Muscle layer of duodenum (tissue), 2 donors: ENCODE measurements around the gene MOB3B.
"Not testable (repeated sequence)": the region's sequence is repeated elsewhere in the genome, so short reads cannot be mapped to it uniquely, and the experiment has no call there.

Source experiments
- H3K27ac ChIP-seq: one replicate; pipeline ENCODE4 v1.7.0; 2013; ENCODE audit warnings: mild to moderate bottlenecking, low read length
- H3K27me3 ChIP-seq: one replicate; pipeline ENCODE4 v1.7.0; 2013; ENCODE audit warnings: low read depth, mild to moderate bottlenecking, control low read depth, low read length
- H3K36me3 ChIP-seq, 2 donors: one replicate each; pipeline ENCODE4 v1.7.0; 2013; ENCODE audit warnings: low read length in 2 of 2, control low read depth in 1 of 2, mild to moderate bottlenecking in 1 of 2; ENCODE audit not compliant: insufficient read depth in 2 of 2, control insufficient read depth in 1 of 2
- H3K4me1 ChIP-seq, 2 donors: one replicate each; pipeline ENCODE4 v1.7.0; 2013; ENCODE audit warnings: low read length in 2 of 2, mild to moderate bottlenecking in 2 of 2, control low read depth in 1 of 2, moderate library complexity in 1 of 2; ENCODE audit not compliant: insufficient read depth in 2 of 2, control insufficient read depth in 1 of 2
- H3K4me3 ChIP-seq, 2 donors: one replicate each; pipeline ENCODE4 v1.7.0; 2013; ENCODE audit warnings: low read length in 2 of 2, low read depth in 1 of 2, mild to moderate bottlenecking in 1 of 2
- H3K9me3 ChIP-seq, 2 donors: one replicate each; pipeline ENCODE4 v1.7.0; 2013; ENCODE audit warnings: low read length in 2 of 2, control low read depth in 1 of 2, mild to moderate bottlenecking in 1 of 2; ENCODE audit not compliant: control insufficient read depth in 1 of 2
- donor health status: healthy.

The MOB3B gene

DNA sequence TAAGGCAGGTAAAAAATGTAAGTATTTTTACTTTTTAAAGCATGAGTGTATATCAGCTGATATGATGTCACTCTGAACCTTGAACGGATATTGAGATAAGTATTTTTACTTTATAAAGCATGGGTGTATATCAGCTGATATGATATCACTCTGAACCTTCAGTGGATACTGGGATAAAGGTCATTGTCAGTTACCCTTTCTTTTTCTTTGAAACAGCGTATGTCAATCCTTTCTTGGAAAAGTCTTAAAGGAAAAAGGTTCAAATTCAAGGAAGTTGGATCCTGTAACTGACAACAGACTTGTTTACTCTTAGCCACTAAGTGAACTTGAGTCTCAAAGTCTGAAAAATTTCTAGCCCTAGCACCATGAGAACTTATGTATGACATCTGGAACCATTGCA, 67.2 kb downstream of the MOB3B start:
- Histone ChIP-seq H3K27me3 (no peaks in the 10 kb centered on the region), H3K4me1 (peaks cover 8 to 16% of the 10 kb centered on the region in 2 donors), H3K36me3 (no peaks in the 10 kb centered on the region), H3K9me3 (no peaks in the 10 kb centered on the region), H3K4me3 (no peak overlapping the region), H3K27ac (no peak overlapping the region)

DNA sequence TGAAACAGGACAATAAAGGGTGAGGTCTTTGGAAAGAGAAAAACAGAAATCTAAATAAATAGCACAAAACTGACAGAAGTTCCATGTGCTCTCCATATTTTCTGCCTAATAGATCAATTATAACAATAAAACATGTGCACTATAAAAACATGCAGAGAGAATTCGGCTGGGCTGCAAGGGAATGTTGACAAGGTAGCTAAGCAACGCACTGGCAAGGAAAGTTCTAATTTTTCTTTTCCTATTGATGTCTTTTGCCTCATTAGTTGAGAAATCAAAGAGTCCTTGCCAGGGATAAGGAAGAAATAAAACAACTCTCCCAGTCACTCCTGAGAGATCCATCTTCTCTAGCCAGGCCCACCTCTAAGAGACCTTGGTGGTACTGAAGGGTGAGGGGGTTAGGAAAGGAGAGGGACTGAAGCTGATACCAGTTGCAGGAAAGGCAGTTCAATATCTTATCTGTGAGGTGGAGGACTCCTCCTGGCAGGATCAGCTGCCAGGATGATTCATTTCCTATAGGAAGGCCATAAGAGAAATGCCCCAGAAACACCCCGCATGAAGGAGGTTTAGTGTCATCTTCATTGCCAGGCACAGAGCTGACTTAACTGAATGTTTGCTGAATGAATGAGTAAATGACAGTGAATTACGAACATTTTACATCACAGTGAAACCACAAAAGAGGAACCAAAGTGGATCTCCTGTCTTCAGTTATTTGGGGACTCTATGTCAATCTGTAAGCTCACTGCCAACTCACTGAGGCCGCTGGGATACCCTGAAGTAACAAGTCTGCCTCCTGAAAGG, 69.2 kb downstream of the MOB3B start:
- Histone ChIP-seq H3K27me3 (no peaks in the 10 kb centered on the region), H3K36me3 (peaks cover 0 to under 1% of the 10 kb centered on the region in 2 donors), H3K4me3 (no peak overlapping the region), H3K27ac (no peak overlapping the region), H3K4me1 (peaks cover 8 to 16% of the 10 kb centered on the region in 2 donors), H3K9me3 (no peaks in the 10 kb centered on the region)

DNA sequence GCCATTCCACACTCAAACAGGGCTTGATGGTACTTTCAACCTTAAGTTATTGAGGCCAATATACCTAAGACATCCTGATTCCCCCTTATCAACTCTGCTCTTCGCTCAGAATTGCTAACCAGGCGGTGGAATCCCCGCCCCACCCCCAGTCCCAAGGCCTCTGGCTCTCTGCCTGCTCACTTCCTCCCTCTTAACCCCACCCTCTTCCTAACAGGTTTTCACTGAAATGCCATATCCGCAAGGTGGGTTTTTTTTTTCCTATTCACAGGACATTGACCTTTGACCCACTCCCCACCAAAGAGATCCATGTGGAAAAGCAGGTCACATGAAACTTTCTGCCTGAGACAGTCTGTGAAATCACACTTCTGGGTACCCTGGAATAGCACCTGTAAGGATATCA, 72.2 kb downstream of the MOB3B start:
- H3K4me3 ChIP-seq = no peak overlapping the region
- no peaks in the 10 kb centered on the region for H3K27me3 ChIP-seq
- H3K36me3 ChIP-seq = peaks cover 5 to 9% of the 10 kb centered on the region in 2 donors
- H3K9me3 ChIP-seq = no peaks in the 10 kb centered on the region
- no peak overlapping the region for H3K27ac ChIP-seq
- peaks cover 8 to 16% of the 10 kb centered on the region in 2 donors for H3K4me1 ChIP-seq

DNA sequence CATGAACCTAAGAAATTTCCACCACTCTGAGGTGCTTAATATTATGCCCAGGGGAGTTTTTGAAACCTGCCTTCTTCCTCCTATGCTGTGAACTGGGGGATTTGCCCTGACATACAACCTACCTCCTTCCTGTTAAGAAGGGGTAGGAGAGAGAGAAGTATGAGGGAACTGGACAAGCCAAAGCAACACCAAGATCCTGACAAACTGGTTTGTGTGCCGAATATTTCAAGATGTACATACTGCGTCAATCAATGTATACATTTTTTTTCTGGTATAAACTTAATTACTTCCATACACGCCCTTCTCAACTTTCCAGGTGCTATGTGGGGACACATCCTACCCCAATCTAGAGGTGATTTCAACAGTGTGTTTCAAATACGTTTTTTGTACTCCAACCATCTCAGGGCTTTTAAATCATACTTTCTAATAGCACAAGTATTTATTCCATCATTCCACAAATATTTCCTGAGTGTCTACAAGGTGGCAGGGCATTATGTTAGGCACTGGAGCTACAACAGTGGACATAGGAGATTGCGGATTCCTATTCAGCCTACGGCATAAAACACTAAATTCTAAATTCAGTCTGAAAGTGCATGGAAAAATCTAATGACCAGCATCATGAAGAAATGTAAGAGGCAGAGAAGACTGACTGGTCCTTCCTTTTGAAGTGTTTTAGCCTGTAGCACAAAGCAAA, 75.6 kb downstream of the MOB3B start:
- no peaks in the 10 kb centered on the region for H3K9me3 ChIP-seq
- H3K4me1 ChIP-seq = peaks cover 0 to 8% of the 10 kb centered on the region in 2 donors
- H3K4me3 ChIP-seq = no peak overlapping the region
- no peak overlapping the region for H3K27ac ChIP-seq
- H3K36me3 ChIP-seq = peaks cover 5 to 9% of the 10 kb centered on the region in 2 donors
- H3K27me3 ChIP-seq = no peaks in the 10 kb centered on the region

DNA sequence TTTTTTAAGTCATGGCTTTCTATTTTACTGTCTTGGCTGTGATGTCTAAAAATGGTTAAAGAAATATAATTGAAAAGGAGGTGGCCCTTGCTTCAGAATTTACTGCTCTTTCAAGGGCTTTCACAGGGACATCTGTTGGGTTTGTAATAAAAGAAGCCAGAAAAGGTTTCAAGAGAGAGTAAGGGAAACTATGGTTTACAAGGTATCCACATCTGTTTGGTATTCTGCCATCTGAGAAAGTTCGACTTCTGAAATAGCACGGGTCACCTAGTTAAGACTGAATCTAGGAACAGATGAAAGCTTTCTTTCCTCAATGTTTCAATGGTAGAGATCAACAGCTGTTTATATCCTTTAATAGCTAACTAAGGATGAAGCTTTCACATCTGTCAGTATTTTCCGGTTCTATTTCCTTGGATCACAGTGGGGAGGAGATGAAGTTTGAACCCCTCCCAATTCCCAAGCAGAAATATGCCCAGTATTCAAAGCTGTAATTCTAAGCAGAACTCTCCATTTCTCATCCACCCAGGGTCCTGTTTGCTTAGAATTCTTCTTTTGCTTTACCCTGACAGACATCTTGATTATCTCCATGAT, 78.3 kb downstream of the MOB3B start:
- Histone ChIP-seq H3K27me3 (no peaks in the 10 kb centered on the region), H3K27ac (no peak overlapping the region), H3K9me3 (no peaks in the 10 kb centered on the region), H3K4me3 (no peak overlapping the region), H3K4me1 (peaks cover 0 to 8% of the 10 kb centered on the region in 2 donors), H3K36me3 (peaks cover 5 to 9% of the 10 kb centered on the region in 2 donors)

DNA sequence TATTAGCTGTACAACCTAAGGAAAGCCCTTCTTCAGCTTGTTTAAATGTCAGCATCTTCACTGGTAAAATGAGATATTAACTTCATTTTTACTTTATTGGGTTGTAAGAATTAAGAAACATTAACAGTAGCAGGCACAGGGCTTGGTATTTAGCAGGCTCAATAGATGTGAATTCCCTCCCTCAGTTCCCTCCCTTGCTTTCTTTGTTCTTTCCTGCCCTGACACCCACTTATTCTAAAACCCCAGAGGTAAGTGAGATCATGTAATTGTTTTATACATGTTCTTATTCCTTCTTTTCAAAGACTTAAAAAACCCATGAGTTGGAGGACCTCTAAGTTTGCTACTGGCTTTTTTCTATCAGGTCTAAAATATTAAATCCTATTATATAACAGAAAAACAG, 78.9 kb downstream of the MOB3B start:
- peaks cover 0 to 8% of the 10 kb centered on the region in 2 donors for H3K4me1 ChIP-seq
- H3K9me3 ChIP-seq = no peaks in the 10 kb centered on the region
- no peaks in the 10 kb centered on the region for H3K27me3 ChIP-seq
- H3K36me3 ChIP-seq = peaks cover 5 to 9% of the 10 kb centered on the region in 2 donors
- H3K4me3 ChIP-seq = no peak overlapping the region
- no peak overlapping the region for H3K27ac ChIP-seq

DNA sequence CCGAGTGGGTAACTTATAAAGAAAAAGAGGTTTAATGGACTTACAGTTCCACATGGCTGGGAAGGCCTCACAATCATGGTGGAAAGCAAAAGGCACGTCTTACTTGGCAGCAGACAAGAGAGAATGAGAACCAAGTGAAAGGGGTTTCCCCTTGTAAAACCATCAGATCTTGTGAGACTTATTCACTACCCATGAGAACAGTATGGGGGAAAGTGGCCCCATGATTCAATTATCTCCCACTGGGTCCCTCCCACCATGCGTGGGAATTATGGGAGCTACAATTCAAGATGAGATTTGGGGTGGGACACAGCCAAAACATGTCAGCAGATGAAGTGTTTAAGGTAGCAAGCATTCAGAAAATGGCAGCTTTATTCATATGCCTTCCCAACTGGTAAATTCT, 81.3 kb downstream of the MOB3B start:
- not testable (repeated sequence) for H3K27ac ChIP-seq, H3K36me3 ChIP-seq, H3K27me3 ChIP-seq, H3K4me3 ChIP-seq, H3K9me3 ChIP-seq, H3K4me1 ChIP-seq

DNA sequence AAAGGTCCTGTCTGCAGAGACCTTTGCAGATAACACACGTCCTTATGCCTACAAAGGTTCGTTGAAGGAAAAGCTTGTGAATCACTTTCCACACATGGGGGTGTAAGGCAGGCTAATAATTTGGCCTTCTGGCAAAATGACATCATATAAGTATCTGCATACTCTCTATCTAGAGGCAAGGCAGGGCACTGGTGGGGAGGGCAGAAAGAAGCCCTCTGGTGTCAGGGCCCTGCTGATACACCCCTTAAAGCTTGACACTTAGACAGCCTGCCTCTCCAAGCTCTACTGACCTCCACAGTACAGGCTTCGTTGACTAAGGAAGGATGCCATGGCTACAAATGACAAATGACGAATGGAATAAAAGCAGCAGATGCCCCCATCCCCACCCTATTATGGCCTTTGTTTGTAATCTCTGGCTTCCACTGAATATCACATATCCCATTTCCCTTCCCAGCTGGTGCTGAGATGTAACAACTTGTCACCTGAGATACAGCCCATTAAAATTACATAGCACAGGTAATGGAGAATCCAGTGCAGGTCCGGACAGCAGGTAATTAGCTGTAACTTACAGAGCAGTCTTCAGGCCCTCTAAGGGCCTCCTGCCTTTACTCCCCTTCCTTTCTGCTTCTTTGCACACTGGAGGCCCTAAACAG, 82.5 kb downstream of the MOB3B start:
- Histone ChIP-seq H3K27ac (no peak overlapping the region), H3K27me3 (no peaks in the 10 kb centered on the region)

DNA sequence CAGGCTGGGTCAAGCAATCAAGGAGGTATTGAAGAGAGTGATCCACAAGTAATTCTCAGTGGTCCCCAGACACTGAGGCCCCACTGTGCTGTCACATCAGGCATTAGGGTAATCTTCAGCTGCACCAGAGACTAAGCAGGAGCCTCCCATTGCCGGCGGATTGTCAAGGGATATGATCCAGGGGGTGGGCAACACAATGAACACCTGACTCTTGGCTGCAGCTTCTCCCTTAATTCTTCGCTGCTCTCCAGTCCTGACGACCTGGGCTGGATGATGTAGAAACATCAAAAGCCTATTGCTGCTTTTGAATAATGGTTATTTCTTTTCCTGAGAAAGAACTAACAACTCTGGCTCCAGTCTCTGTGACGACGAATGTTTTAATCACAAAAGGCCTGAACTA, 83.9 kb downstream of the MOB3B start:
- H3K9me3 ChIP-seq = no peaks in the 10 kb centered on the region
- peaks cover 0 to 4% of the 10 kb centered on the region in 2 donors for H3K4me1 ChIP-seq
- H3K36me3 ChIP-seq = no peaks in the 10 kb centered on the region
- H3K27ac ChIP-seq = no peak overlapping the region
- H3K4me3 ChIP-seq = no peak overlapping the region
- no peaks in the 10 kb centered on the region for H3K27me3 ChIP-seq

More for the DNA sequence above, 82.5 kb downstream of the MOB3B start:
- Histone ChIP-seq H3K9me3 (no peaks in the 10 kb centered on the region), H3K4me1 (peaks cover 0 to 8% of the 10 kb centered on the region in 2 donors), H3K36me3 (no peaks in the 10 kb centered on the region), H3K4me3 (no peak overlapping the region)

DNA sequence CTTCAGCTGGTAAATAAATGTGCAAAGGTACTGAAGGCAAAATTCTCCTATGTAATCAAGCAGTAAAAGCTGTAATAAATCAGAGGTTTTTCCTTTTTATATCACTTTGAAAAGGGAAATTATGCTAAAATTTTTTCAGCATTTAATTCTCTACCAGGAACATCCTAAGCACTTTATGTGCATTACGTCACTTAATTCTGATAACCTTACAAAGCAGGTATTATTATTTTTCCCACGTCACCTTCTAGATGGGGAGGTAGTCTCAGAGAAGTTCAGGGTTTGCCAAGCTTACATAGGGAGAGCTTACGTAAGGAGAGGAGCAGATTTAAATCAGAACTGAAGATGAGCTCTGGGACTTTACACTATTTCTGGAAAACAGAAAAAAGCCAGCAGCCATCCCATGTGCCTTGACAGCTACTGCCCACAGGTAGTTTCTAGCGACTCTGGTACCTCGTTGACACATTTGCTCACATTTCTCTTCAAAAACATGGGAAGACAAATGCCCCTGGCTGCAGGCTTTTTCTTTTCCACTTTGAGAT, 84.5 kb downstream of the MOB3B start:
- Histone ChIP-seq H3K27me3 (no peaks in the 10 kb centered on the region), H3K4me1 (peaks cover 0 to 3% of the 10 kb centered on the region in 2 donors), H3K27ac (no peak overlapping the region), H3K9me3 (no peaks in the 10 kb centered on the region), H3K36me3 (no peaks in the 10 kb centered on the region), H3K4me3 (no peak overlapping the region)

DNA sequence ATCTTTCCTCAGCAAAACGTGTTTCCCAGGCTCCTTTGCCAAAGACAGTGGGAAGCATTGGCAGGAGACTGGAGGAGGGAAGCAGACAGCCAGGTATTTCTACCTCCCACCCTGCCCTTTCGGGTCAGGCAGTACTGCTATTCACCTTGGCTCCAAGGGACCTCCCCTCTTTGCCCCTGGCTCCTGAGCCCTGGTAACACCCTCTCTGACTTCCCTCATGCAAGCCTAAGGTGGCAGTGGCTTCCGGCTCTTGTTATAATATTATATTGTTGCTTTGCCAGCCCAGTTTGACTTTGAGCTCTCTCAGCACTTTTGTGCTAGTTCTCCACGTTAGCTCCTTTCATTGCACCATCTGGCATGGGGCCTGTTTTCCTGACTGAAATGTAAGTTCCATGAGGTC, 87.2 kb downstream of the MOB3B start:
- H3K9me3 ChIP-seq = no peaks in the 10 kb centered on the region
- no peaks in the 10 kb centered on the region for H3K36me3 ChIP-seq
- H3K4me3 ChIP-seq = no peak overlapping the region
- H3K27me3 ChIP-seq = no peaks in the 10 kb centered on the region
- H3K27ac ChIP-seq = no peak overlapping the region
- H3K4me1 ChIP-seq = peaks cover 0 to 8% of the 10 kb centered on the region in 2 donors
